Endothelial cell of umbilical vein (primary cell): ENCODE results near the gene TFDP1. TPM values are rescaled to one million over a fixed set of nuclear protein-coding genes. Genes with fewer than 3 reads are reported as not detected.

Experiments
- BruUV-seq: library from RNA; stranded (reverse); fragments of 400-500 nt; replicated peaks from 2 replicates; lab custom pipeline; 2021; lab: Mats Ljungman, UMichigan
- CTCF ChIA-PET: fragments of 300-600, 350-600 bp; sonication (Branson Sonifier 250); formaldehyde crosslinking; loops from one replicate; lab custom pipeline; 2021; ENCODE audit warnings: antibody characterized with exemption, inconsistent platforms; lab: Charles Lee
- POLR2A ChIA-PET: fragments of 300-600, 350-600 bp; sonication (Branson Sonifier 250); formaldehyde crosslinking; loops from one replicate; lab custom pipeline; 2021; ENCODE audit warnings: antibody characterized with exemption, inconsistent platforms; lab: Charles Lee
- DNase-seq: peaks from one replicate; pipeline ENCODE4 v3.0.0-alpha.2; 2011; ENCODE audit warnings: low read depth, low spot score
- FAIRE-seq: peaks from 2 replicates; lab custom pipeline; 2011; peaks lifted over from hg19 to GRCh38; lab: Jason Lieb, UNC
- H2AFZ ChIP-seq: 2 replicates; pipeline ENCODE4 v1.6.0; 2012; ENCODE audit warnings: low read depth, low read length, control low read depth, inconsistent platforms
- H3K27ac ChIP-seq: 2 replicates; pipeline ENCODE4 v1.5.1; 2011; ENCODE audit warnings: low read depth, mild to moderate bottlenecking, control low read depth, low read length, moderate library complexity; ENCODE audit not compliant: insufficient read depth
- H3K27me3 ChIP-seq, 2 experiments: 2 replicates each; pipeline versions ENCODE4 v1.6.0 to v1.6.1; 2011; ENCODE audit warnings: low read length in 2 of 2, mixed read lengths in 1 of 2; ENCODE audit not compliant: control insufficient read depth in 2 of 2, insufficient read depth in 2 of 2
- H3K36me3 ChIP-seq, 2 experiments: 2 replicates in 1 of 2; 3 replicates in 1 of 2; pipeline ENCODE4 v1.5.1; 2011; ENCODE audit warnings: low read length in 2 of 2, mild to moderate bottlenecking in 1 of 2, moderate library complexity in 1 of 2; ENCODE audit not compliant: control insufficient read depth in 2 of 2, insufficient read depth in 2 of 2; ENCODE audit errors: extremely low read depth in 1 of 2
- H3K4me1 ChIP-seq: 3 replicates; pipeline ENCODE4 v1.5.1; 2011; ENCODE audit warnings: mild to moderate bottlenecking, low read length; ENCODE audit not compliant: control insufficient read depth, insufficient read depth; ENCODE audit errors: extremely low read depth
- H3K4me2 ChIP-seq: 2 replicates; pipeline ENCODE4 v1.6.1; 2011; ENCODE audit warnings: low read length, control low read depth, mixed read lengths; ENCODE audit not compliant: insufficient read depth
- H3K4me3 ChIP-seq, 3 experiments: fragments of 200-600 bp in 1 of 3; sonication (generic), shearing (Covaris generic) in 1 of 3; replicated peaks in 1 of 3; 2 replicates each; pipeline ENCODE4 v1.5.1; 2011 to 2016; ENCODE audit warnings: control low read depth in 3 of 3, low read length in 3 of 3, mild to moderate bottlenecking in 2 of 3, inconsistent platforms in 1 of 3, low read depth in 1 of 3, moderate library complexity in 1 of 3; ENCODE audit not compliant: insufficient read depth in 1 of 3
- H3K79me2 ChIP-seq: 2 replicates; pipeline ENCODE4 v1.6.0; 2012; ENCODE audit warnings: low read length, inconsistent platforms; ENCODE audit not compliant: control insufficient read depth, insufficient read depth
- H3K9ac ChIP-seq: replicated peaks from 2 replicates; pipeline ENCODE3; 2011; ENCODE audit warnings: low read length, control low read depth; ENCODE audit not compliant: insufficient read depth; ENCODE audit errors: extremely low read depth
- H3K9me1 ChIP-seq: replicated peaks from 3 replicates; pipeline ENCODE4 v1.6.0; 2011; ENCODE audit warnings: mild to moderate bottlenecking, low read length; ENCODE audit not compliant: control insufficient read depth, insufficient read depth; ENCODE audit errors: extremely low read depth
- H3K9me3 ChIP-seq: replicated peaks from 2 replicates; pipeline ENCODE4 v1.5.1; 2012; ENCODE audit warnings: low read length, inconsistent platforms; ENCODE audit not compliant: control insufficient read depth, insufficient read depth
- H4K20me1 ChIP-seq: replicated peaks from 2 replicates; pipeline ENCODE3; 2011; ENCODE audit warnings: mild to moderate bottlenecking, low read length; ENCODE audit not compliant: control insufficient read depth, insufficient read depth; ENCODE audit errors: extremely low read depth
- CTCF ChIP-seq, 2 donors: IDR thresholded peaks; 1 replicate in 1 of 2; 2 replicates in 1 of 2; pipeline ENCODE4 v1.5.1; 2011; ENCODE audit warnings: low read length in 2 of 2, mild to moderate bottlenecking in 2 of 2, moderate library complexity in 2 of 2, control low read depth in 1 of 2, inconsistent platforms in 1 of 2, low read depth in 1 of 2; ENCODE audit not compliant: insufficient read depth in 1 of 2; ENCODE audit errors: extremely low read depth in 1 of 2
- EZH2 ChIP-seq: IDR thresholded peaks from 2 replicates; pipeline ENCODE4 v1.6.1; 2012; ENCODE audit warnings: borderline replicate concordance, low read depth, mild to moderate bottlenecking, moderate library complexity, low read length, inconsistent platforms; ENCODE audit not compliant: severe bottlenecking
- FOS ChIP-seq: IDR thresholded peaks from 2 replicates; pipeline ENCODE4 v1.6.1; 2011; ENCODE audit warnings: mild to moderate bottlenecking, low read length, moderate library complexity, borderline replicate concordance; ENCODE audit not compliant: insufficient read depth
- GATA2 ChIP-seq: IDR thresholded peaks from 2 replicates; pipeline ENCODE4 v1.7.0; 2011; ENCODE audit warnings: low read depth, mild to moderate bottlenecking, moderate library complexity, mixed read lengths, low read length; ENCODE audit not compliant: insufficient read length, insufficient read depth
- JUN ChIP-seq: IDR thresholded peaks from 2 replicates; pipeline ENCODE4 v1.6.1; 2011; ENCODE audit warnings: borderline replicate concordance, low read depth; ENCODE audit not compliant: insufficient read length, insufficient read depth
- MAX ChIP-seq: IDR thresholded peaks from 2 replicates; pipeline ENCODE4 v1.6.1; 2011; ENCODE audit not compliant: insufficient read depth, insufficient read length
- MYC ChIP-seq: IDR thresholded peaks from one replicate; pipeline ENCODE4 v1.6.1; 2011; ENCODE audit warnings: mild to moderate bottlenecking, low read depth, low read length
- POLR2A ChIP-seq: IDR thresholded peaks from 2 replicates; pipeline ENCODE4 v1.6.1; 2012; ENCODE audit warnings: low read depth, mild to moderate bottlenecking, control low read depth, low read length
- POLR2AphosphoS5 ChIP-seq: IDR thresholded peaks from 2 replicates; pipeline ENCODE4 v1.6.1; 2012; ENCODE audit warnings: low read depth, mild to moderate bottlenecking, control low read depth, low read length, moderate library complexity; ENCODE audit not compliant: insufficient read depth
- dilution Hi-C: fragments of 300-500 bp; cut with MboI; formaldehyde crosslinking; loops from one replicate; pipeline ENCODE4 v1.15.0; 2019; ENCODE audit warnings: low sequenced_read_pairs; ENCODE audit not compliant: extremely low pct_ligation_motif_present
- intact Hi-C: fragments of 100-400 bp; cut with micrococcal nuclease; formaldehyde crosslinking; loops from one replicate; pipeline ENCODE4 v1.10.0; 2022
- polyA plus RNA-seq, 4 experiments: library from polyadenylated mRNA; depleted of rRNA in 3 of 4; stranded (reverse) in 3 of 4; unstranded in 1 of 4; fragments of >200 nt; gene quantifications; 2 replicates each; pipeline versions ENCODE4 v1.2.1 to v1.2.3, GENCODE V29; 2011 to 2012; ENCODE audit warnings: missing spikeins in 1 of 4
- total RNA-seq: library from RNA; stranded (reverse); gene quantifications from 2 replicates; pipeline ENCODE4 v1.2.3, GENCODE V29; 2021

The TFDP1 gene
- total and polyA plus RNA-seq, 2 donors (not counting 3 experiments of a cell fraction or from before 2014, with no cell fraction given): 64.3 to 137 TPM

GRCh38 chr13:113659337-113659736 lies 74.8 kb downstream of the TFDP1 start:
- Histone ChIP-seq H3K9me1 (no peaks in the 10 kb centered on the region), H3K27ac (no peak overlapping the region), H3K9me3 (no peaks in the 10 kb centered on the region), H3K4me1 (no peaks in the 10 kb centered on the region), H3K27me3 (peaks cover 2 to 8% of the 10 kb centered on the region in 2 experiments), H4K20me1 (no peaks in the 10 kb centered on the region), H3K9ac (no peak overlapping the region), H2AFZ (no peak overlapping the region), H3K79me2 (no peaks in the 10 kb centered on the region), H3K4me3 (no peak overlapping the region), H3K4me2 (no peak overlapping the region), H3K36me3 (no peaks in the 10 kb centered on the region)
- ChIA-PET POLR2A (no interaction called here), CTCF (no interaction called here)
- DNase-seq: no peak
- TF ChIP-seq JUN (no peak), POLR2A (no peak), MYC (no peak), FOS (no peak), POLR2AphosphoS5 (no peak), CTCF (IDR thresholded peaks at IDR 0.05; ENCODE audit: extremely low read depth in 1 of 2, insufficient read depth in 1 of 2, low read depth in 1 of 2, low read length in 2 of 2) (no peak), GATA2 (no peak), MAX (no peak), EZH2 (no peak)
- FAIRE-seq: no peak
- intact Hi-C loops (no loop called here), dilution Hi-C loops (no loop called here)
- no TSS peak for BruUV-seq
